Measurements from ENCODE around the gene NFU1.

NFU1 gene

DNA sequence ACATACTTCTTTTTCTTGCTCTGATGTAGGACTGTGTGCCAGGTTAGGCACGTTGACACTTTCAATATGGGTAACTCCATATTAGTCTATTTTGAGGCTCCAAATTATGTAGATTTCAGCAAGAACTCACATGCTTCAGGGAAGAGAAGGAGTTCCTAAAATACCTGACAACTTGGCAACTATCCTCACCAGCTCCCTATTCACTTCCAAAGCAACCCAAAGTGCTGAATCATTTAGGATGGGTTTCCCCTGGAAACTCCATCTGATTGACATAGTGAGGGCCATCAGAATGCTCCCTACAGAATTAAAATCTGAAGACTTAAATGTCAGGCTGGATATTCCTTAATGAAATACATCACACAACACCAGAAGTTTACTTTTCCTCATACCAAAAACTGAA is 32.5 kb upstream of the NFU1 start:
- H3K9me3 ChIP-seq (replicated peaks in 1 of 11): no peaks in the 10 kb centered on the region
- H3K4me3 ChIP-seq: no peak overlapping the region
- H3K9ac ChIP-seq: no peak overlapping the region
- no peaks in the 10 kb centered on the region for H3K27me3 ChIP-seq
- no peak overlapping the region for H3K27ac ChIP-seq
- TF ChIP-seq Cebpa-rat (IDR thresholded peaks at IDR 0.05): no peak
- no peak overlapping the region for H3K4me2 ChIP-seq
- no peaks in the 10 kb centered on the region for H4K20me1 ChIP-seq
- no peaks in the 10 kb centered on the region for H3K4me1 ChIP-seq
- peaks cover 17 to 87% (median 40%) of the 10 kb centered on the region in 11 experiments for H3K36me3 ChIP-seq

DNA sequence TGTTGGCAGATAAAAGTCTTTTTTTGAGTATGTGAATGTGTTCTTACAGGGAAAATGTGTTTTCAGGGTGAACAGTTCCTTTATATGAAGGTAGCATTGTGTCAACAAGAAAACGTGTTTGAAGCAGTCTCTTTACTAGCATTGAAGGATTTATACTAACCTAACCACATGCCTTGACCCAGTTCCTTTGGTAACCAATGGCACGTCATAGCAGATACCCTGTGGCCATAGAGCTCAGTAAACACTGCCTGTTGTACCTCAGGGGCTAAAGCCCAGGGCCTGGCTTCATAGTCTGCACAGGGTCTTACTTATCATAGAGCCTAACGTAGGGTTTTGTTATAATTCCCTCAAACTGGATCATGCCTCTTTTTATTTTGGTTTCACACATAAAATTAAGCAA is 32.1 kb upstream of the NFU1 start:
- H3K36me3 ChIP-seq: peaks cover 20 to 88% (median 44%) of the 10 kb centered on the region in 11 experiments
- H3K9me3 ChIP-seq (replicated peaks in 1 of 11): no peaks in the 10 kb centered on the region
- H4K20me1 ChIP-seq: no peaks in the 10 kb centered on the region
- no peaks in the 10 kb centered on the region for H3K27me3 ChIP-seq
- H3K27ac ChIP-seq: no peak overlapping the region
- no peak overlapping the region for H3K4me3 ChIP-seq
- no peak; a peak in 1 of 22 replicates for TF ChIP-seq Cebpa-rat (IDR thresholded peaks at IDR 0.05)
- no peak overlapping the region for H3K4me2 ChIP-seq
- no peak overlapping the region for H3K9ac ChIP-seq
- no peaks in the 10 kb centered on the region for H3K4me1 ChIP-seq

DNA sequence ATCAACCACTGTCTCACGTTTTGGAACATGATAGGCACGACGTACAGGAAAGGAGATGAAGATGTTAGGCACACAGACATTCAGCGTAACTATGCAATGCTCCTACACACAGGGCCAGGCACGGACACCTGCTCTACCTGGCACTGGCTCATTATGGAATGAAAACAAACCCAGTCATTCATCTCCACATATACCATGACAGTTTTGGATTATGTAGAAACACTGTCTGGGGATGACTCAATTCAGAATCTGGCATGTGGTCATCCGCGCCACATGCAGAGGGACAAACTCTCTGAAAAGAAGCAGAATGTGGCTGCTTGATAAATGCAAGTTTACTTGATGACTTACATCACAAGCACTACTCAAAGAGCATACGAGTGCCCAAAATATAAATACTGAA is 29.5 kb upstream of the NFU1 start:
- no peak overlapping the region for H3K4me2 ChIP-seq
- no peaks in the 10 kb centered on the region for H3K27me3 ChIP-seq
- H3K9me3 ChIP-seq (replicated peaks in 1 of 11): no peaks in the 10 kb centered on the region
- no peak overlapping the region for H3K4me3 ChIP-seq
- no peaks in the 10 kb centered on the region for H4K20me1 ChIP-seq
- peaks cover 22 to 84% (median 42%) of the 10 kb centered on the region in 11 experiments for H3K36me3 ChIP-seq
- TF ChIP-seq Cebpa-rat (IDR thresholded peaks at IDR 0.05): no peak
- H3K4me1 ChIP-seq: no peaks in the 10 kb centered on the region
- H3K9ac ChIP-seq: no peak overlapping the region
- no peak overlapping the region for H3K27ac ChIP-seq

DNA sequence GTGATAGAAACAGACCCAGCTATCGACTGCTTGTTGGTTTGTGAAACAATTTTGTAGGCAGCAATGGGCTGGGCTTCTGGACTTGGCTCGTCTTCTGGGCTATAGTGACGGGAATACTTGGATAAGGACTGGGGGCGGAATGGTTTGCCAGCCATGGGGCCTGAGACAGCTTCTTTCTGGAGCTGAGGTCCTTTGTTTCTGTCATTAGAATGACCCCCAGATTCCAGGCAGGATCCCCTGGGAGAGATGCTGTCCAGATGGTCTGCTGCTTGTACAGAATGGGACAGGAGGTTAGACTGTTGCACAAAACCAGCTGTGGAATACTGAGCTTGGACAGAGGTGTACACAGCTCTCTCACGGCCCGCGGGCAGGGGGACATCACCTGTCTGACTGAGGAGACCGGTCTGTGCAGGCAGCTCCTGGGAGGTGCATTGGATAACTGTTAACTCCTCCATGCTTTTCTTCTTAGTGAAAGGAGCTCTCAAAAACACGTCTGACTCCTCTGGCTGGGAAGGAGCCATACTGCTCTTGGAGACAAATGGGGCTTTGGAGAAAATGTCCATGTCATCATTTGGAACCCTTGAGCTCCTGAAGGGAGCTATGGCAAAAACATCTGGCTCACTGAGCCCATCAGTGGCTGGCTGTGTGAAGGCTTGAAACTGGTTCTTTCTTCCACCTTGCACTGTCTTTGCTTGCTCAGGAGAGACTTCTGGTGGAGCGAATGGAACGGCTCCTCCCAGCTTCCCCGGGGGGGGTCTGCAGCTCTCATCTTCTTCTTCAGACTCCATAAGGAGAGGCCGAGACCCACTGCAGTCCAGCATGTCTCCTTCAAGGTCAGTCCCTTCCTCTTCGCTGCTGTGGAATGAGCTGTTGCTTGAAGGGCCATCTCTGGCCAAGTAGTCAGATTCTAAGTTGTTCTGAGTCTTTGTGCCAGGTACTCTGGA is 28.6 kb upstream of the NFU1 start:
- no peak overlapping the region for H3K27ac ChIP-seq
- H4K20me1 ChIP-seq: no peaks in the 10 kb centered on the region
- no peaks in the 10 kb centered on the region for H3K9me3 ChIP-seq (replicated peaks in 1 of 11)
- H3K36me3 ChIP-seq: peaks cover 22 to 83% (median 37%) of the 10 kb centered on the region in 11 experiments
- H3K4me2 ChIP-seq: no peak overlapping the region
- H3K27me3 ChIP-seq: no peaks in the 10 kb centered on the region
- H3K4me3 ChIP-seq: no peak overlapping the region
- H3K4me1 ChIP-seq: peaks cover 0 to 3% (median under 1%) of the 10 kb centered on the region in 10 experiments; a peak in 7 of 20 replicates
- H3K9ac ChIP-seq: no peak overlapping the region
- TF ChIP-seq Cebpa-rat (IDR thresholded peaks at IDR 0.05): no peak

DNA sequence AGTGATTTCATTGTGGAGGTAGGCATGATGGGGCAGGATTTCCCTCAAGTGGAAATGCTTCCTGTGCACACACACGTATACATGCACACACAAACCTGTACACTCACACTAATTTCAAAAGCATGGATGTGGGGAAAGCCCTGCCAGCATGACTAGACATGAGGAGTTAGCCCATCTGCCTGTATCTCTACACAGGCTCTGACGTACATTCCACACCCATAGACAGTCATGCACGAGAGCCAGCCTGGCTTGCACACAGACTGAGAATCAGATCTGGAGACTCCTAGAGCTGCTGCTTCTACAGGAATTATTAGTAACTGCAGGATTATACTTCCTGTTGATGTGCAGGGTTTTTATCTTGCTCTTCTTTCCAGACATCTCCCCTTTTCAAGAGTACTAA is 27.3 kb upstream of the NFU1 start:
- H3K36me3 ChIP-seq: peaks cover 22 to 75% (median 37%) of the 10 kb centered on the region in 11 experiments
- no peak overlapping the region for H3K4me2 ChIP-seq
- no peaks in the 10 kb centered on the region for H4K20me1 ChIP-seq
- no peaks in the 10 kb centered on the region for H3K27me3 ChIP-seq
- no peak overlapping the region for H3K4me3 ChIP-seq
- TF ChIP-seq Cebpa-rat (IDR thresholded peaks at IDR 0.05): no peak
- peaks cover 0 to 15% (median 12%) of the 10 kb centered on the region in 10 experiments; a peak in 14 of 20 replicates for H3K4me1 ChIP-seq
- no peak overlapping the region for H3K9ac ChIP-seq
- no peaks in the 10 kb centered on the region for H3K9me3 ChIP-seq (replicated peaks in 1 of 11)
- no peak overlapping the region for H3K27ac ChIP-seq

DNA sequence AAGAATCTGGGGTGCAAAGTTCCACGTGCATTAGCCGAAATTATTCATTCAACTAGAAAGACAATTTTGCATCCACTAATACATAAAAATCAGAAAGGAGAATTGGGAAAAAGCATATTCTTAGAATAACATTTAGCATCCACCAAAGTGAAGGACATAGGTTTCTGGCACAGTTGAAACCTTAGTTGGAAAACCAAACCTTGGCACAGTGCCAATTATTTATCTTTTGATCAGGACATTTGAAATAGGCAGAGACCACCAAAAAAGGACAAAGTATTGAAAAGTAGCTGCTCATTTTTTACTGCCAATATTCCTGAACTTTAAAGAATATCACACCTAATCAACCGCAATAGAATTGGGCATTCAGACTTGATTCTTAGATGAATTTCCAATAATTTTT is 25.5 kb upstream of the NFU1 start:
- Histone ChIP-seq H3K4me1 (peaks cover 0 to 20% (median 16%) of the 10 kb centered on the region in 10 experiments; a peak in 14 of 20 replicates), H3K4me2 (no peak overlapping the region), H3K4me3 (no peak overlapping the region), H3K9me3 (replicated peaks in 1 of 11) (no peaks in the 10 kb centered on the region), H4K20me1 (peaks cover 0 to 4% (median 0%) of the 10 kb centered on the region in 11 experiments; a peak in 1 of 22 replicates), H3K27me3 (no peaks in the 10 kb centered on the region), H3K9ac (no peak overlapping the region), H3K27ac (no peak overlapping the region), H3K36me3 (peaks cover 22 to 62% (median 36%) of the 10 kb centered on the region in 11 experiments)
- TF ChIP-seq Cebpa-rat (IDR thresholded peaks at IDR 0.05): no peak

DNA sequence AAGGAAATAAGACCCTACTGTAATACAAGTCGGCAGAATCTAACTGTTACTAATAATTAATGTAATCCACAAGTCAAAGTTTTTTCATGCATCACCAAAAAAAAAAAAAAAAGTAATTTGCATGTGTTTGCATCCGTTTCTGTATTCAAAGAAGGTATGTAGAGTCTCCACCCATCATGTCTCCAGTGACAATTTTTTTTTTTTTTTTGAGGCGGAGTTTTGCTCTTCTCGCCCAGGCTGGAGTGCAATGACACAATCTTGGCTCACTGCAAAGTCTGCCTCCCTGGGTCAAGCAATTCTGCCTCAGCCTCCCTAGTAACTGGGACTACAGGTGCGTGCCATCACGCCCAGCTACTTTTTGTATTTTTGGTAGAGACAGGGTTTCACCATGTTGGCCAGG is 24.2 kb upstream of the NFU1 start:
- peaks cover 9 to 32% (median 24%) of the 10 kb centered on the region in 10 experiments; a peak in 19 of 20 replicates for H3K4me1 ChIP-seq
- H4K20me1 ChIP-seq: peaks cover 0 to 4% (median 0%) of the 10 kb centered on the region in 11 experiments; a peak in 1 of 22 replicates
- no peak overlapping the region for H3K4me3 ChIP-seq
- no peaks in the 10 kb centered on the region for H3K27me3 ChIP-seq
- peaks cover 18 to 48% (median 25%) of the 10 kb centered on the region in 11 experiments for H3K36me3 ChIP-seq
- no peak overlapping the region for H3K27ac ChIP-seq
- no peak overlapping the region for H3K9ac ChIP-seq
- H3K9me3 ChIP-seq (replicated peaks in 1 of 11): no peaks in the 10 kb centered on the region
- no peak for TF ChIP-seq Cebpa-rat (IDR thresholded peaks at IDR 0.05)
- no peak overlapping the region for H3K4me2 ChIP-seq

DNA sequence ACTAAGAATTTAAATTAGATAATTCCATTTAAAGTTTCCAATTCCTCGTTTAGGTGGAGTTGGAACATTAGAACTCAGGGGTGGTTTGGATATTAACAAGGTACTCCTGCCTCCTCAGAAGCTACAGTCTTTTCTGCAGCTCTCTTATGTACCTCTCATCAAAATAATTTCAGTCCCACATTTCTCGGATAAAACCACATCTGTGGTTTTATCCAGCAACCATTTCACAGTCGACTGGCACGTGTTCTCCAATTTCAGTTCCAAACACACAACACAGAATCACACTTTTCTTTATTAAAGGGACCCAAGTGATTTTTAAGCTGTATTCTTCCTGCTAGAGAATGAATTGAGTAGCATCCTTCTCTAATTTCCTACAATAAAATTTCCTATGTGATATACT is 22.7 kb upstream of the NFU1 start:
- no peak for TF ChIP-seq Cebpa-rat (IDR thresholded peaks at IDR 0.05)
- Histone ChIP-seq H3K9ac (no peak overlapping the region), H3K27me3 (no peaks in the 10 kb centered on the region), H3K4me1 (peaks cover 20 to 38% (median 29%) of the 10 kb centered on the region in 10 experiments), H3K9me3 (replicated peaks in 1 of 11) (no peaks in the 10 kb centered on the region), H4K20me1 (peaks cover 0 to 4% (median 0%) of the 10 kb centered on the region in 11 experiments; a peak in 1 of 22 replicates), H3K27ac (no peak overlapping the region), H3K36me3 (peaks cover 4 to 34% (median 11%) of the 10 kb centered on the region in 11 experiments; a peak in 14 of 22 replicates), H3K4me3 (no peak overlapping the region), H3K4me2 (peak overlapping the region in 7 of 11 experiments; percentile 9 to 43 (median 24); a peak in 9 of 22 replicates)

DNA sequence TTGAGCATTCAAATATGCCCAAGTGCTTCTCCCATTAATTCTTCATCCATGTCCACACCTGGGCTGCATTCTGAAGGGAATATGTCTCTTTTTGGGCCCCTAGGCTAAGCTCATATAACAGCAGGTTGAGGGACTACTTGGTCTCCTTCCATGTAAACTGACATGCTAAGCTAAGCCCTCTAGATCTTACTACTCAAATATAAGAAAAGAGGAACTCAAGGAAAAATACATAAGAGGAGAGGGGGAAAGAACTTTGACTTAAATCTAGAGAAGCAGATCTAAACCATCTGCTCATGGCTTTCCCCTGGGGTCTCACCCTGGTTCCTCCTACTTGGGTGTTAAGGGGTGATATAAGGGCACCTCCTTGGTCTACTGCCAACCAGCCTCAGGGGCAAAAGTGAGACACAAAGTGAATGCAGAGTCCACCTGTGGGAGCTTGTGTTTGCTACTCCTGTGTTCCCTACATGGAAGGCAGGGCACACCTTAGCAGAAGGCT is 19.8 kb upstream of the NFU1 start:
- H3K27ac ChIP-seq: no peak overlapping the region
- H3K4me1 ChIP-seq: peaks cover 20 to 44% (median 30%) of the 10 kb centered on the region in 10 experiments
- H3K36me3 ChIP-seq: peaks cover 0 to 13% (median 0%) of the 10 kb centered on the region in 11 experiments; a peak in 2 of 22 replicates
- H3K4me2 ChIP-seq: peak overlapping the region in 8 of 11 experiments; percentile 5 to 45 (median 36); a peak in 7 of 22 replicates
- H3K27me3 ChIP-seq: no peaks in the 10 kb centered on the region
- no peaks in the 10 kb centered on the region for H3K9me3 ChIP-seq (replicated peaks in 1 of 11)
- peaks cover 0 to 4% (median 0%) of the 10 kb centered on the region in 11 experiments; a peak in 1 of 22 replicates for H4K20me1 ChIP-seq
- TF ChIP-seq Cebpa-rat (IDR thresholded peaks at IDR 0.05): no peak
- H3K9ac ChIP-seq: no peak overlapping the region
- H3K4me3 ChIP-seq: no peak overlapping the region
